A549 treated with dexamethasone at 1 μM for 4 hours (cell line): Measurements from ENCODE around the gene ARHGEF28. TPM values are rescaled to one million over a fixed set of nuclear protein-coding genes. Genes with fewer than 3 reads are reported as not detected.

Experiments used
- total RNA-seq: library from RNA; stranded (reverse); fragments of 200-300 nt; extraction: Qiagen RNA extraction; gene quantifications from 5 replicates; pipeline ENCODE4 v1.2.3, GENCODE V29; 2022

The ARHGEF28 gene
- total RNA-seq = 9.5 to 12.9 TPM (median 11.0 TPM) in 5 replicates

GRCh38 chr5:73625944-73626811 lies at the start of gene ARHGEF28:
Gene ARHGEF28 (plus strand): TSS chr5:73626196. CDS start chr5:73684852, 58,656 bp downstream.

Other genes starting within 250 kb of the ARHGEF28 start
- gene FOXD1, start 177.4 kb upstream of the ARHGEF28 start, total RNA-seq = 14.5 to 16.5 TPM (median 15.8 TPM) in 5 replicates
- gene BTF3, start 127.8 kb upstream of the ARHGEF28 start, total RNA-seq = 1,070 to 1,281 TPM (median 1,146 TPM) in 5 replicates
- 9.1 to 12.8 TPM (median 10.8 TPM) in 5 replicates for gene ANKRA2, start 60.6 kb upstream of the ARHGEF28 start, total RNA-seq
- gene UTP15, start 60.5 kb upstream of the ARHGEF28 start, total RNA-seq = 20.7 to 23.6 TPM (median 21.6 TPM) in 5 replicates